Kidney glomerular epithelial cell (primary cell): ENCODE data around the gene ACAD9.
"Not testable (repeated sequence)": the region's sequence is repeated elsewhere in the genome, so short reads cannot be mapped to it uniquely, and the experiment has no call there.

ENCODE experiments used
- DNase-seq: peaks from one replicate; lab custom pipeline; 2025; lab: John Stamatoyannopoulos, UW

Gene ACAD9

DNA sequence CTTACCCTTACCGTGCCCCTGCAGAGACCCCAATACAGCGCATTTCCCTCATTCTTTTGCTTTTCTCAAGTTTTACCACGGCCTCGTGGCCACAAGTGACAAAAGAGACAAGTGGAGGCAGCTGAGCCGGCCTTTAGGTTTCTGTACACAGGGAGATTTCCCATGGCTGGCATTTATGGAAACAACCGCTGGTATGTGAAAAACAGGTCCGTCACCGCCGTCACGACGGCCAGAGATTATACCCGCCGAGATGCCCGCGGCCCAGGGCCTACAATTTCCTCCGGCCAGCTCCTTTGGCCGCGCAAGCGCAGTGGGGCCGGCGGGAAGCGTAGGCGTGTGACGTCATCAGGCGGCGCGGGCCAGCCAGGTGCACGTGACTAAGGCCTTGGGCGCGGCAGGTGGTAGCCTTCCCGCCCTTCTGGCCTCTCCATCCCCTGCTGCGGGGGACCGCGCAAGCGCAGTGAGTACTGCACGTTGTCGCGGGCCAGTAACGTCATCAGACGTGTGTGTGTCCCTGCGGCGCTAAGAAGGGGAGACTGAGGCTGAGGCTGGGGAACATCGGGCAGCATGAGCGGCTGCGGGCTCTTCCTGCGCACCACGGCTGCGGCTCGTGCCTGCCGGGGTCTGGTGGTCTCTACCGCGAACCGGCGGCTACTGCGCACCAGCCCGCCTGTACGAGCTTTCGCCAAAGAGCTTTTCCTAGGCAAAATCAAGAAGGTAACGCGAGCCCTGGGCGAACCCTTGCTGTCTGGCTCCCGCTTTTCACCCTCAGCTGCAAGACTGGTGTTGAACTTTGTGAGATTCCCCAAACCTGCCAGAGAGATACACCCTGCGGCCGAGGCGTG, at the start of gene ACAD9:
ACAD9 (plus strand) TSS at position 496 of the 845 bp plus-strand sequence; CDS start at position 568, 72 bp downstream.
- peak; percentile 95 for DNase-seq

DNA sequence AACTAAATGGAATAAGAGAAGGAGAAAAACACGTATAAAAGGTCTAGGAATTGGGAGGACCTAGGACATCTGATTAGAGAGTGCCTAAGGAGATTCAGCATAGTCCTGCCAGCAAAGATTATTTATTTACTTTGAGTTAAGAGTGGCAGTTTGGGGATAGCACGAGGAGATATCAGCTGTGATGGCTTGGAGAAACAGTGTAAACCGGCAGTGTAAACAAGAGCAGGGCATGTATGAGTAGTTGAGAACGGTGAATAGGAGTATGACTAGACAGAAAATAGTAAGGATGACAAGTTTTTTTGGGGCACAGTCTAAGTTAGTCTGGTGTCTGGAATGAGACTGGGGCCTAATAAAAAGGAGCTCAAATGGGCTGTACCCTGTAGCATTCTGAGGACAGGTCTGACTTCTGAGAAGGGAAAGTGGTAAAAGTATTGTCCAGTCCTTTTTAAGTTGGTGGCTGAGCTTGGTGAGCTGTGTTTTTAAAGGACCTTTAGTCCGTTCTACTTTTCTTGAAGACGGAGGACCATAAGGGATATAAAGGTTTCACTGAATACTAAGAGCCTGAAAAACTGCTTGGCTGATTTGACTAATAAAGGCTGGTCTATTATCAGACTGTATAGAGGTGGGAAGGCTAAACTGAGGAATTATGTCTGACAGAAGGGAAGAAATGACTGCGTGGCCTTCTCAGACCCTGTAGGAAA, 49.3 kb upstream of the ACAD9 start:
- not testable (repeated sequence) for DNase-seq

DNA sequence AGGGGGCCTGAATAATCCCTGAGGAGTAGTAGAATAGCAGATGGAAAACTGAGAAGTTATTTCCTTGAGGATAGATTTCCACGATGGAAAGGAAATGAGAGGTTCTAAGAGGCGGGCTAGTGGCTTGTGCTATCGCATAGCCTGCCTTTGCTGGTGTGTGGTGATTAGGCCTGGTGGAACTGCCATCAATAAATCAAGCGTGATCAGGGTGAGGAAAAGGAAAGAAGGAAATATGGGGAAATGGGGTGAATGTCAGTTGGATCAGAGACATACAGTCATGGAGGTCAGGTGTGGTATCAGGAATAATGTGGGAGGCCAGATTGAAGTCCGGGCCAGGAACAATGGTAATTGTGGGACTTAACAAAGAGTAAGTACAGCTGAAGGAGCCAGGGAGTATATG, 48.7 kb upstream of the ACAD9 start:
- DNase-seq, result not testable (repeated sequence)

DNA sequence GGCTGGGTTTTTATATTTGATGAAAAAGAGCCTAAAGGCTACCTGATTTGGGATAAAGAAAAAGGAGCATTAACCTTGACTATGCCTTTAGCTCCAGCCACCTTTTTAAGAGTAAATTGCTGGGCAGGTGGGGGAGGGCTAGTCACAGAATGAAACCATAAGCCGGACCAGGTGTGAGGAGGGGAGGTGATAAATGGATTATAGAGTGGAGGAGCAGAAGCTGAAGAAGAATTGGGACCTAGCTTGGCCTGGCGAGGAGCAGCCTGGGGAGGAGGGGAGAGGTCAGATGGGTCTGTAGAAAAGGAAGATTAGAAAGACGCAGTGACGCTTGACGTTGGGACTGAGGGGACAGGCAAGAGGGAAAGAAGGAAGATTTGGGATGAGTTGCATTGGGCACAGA, 46.4 kb upstream of the ACAD9 start:
- not testable (repeated sequence) for DNase-seq

DNA sequence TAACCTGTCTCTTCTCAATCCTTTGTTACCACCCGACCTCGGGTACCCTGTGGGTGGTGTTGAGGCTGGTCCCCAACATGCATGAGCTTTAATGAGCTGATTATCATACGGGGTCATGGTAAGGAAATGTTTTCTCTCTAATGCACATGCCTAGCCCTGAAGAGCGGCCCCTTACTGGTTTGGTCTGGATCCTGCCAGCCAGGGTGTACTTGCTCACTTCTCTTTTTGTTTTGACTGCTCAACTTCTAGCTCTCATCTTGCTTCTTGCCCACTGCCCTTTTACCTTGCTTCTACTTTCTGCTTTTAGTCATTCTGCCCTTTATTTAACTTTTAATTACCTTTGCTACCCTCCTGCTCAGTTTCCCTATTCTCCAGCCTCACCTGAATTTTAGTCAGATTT, 44.3 kb upstream of the ACAD9 start:
- no peak for DNase-seq

DNA sequence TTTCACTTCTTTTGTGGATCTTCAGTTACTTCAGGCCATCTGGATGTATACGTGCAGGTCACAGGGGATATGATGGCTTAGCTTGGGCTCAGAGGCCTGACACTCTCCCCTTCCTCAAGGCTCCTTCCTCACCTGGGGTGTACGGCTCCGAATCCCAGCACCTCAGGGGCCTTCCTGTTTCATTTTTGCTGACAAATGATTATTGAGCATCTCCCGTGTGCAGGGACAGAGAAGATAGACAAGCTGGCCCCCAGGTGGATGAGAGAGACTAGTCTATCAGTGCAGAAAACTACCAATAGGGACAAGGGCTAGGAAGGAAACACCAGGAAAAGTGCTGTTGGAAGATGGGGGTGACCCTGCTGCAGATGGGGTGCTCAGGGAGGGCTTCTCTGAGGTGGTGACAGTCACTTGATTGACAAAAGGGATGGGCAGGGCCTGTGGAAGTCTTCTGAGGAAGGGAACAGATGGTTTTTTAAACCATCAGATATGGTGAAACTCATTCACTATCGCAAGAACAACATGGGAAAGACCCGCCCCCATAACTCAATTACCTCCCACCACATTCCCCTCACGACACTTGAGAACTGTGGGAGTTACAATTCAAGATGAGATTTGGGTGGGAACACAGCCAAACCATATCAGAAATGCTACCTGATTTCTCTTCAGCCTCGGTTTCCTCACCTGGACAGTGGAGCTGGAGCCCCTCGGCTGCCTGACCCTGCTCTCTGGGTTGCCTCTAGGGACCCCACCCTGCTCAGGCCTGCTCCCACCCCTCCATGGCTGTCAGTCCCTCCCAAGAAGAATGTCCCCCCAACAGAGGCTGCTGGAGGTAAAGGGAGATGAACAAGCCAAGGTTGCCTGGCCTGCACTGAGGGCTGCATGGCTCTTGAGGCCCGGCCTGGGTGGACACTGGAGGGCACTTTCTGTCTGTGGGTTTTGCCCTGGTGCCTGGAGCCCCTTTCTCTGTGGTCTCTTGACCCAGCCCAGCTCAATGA, 37.2 kb upstream of the ACAD9 start:
- DNase-seq, result no peak

DNA sequence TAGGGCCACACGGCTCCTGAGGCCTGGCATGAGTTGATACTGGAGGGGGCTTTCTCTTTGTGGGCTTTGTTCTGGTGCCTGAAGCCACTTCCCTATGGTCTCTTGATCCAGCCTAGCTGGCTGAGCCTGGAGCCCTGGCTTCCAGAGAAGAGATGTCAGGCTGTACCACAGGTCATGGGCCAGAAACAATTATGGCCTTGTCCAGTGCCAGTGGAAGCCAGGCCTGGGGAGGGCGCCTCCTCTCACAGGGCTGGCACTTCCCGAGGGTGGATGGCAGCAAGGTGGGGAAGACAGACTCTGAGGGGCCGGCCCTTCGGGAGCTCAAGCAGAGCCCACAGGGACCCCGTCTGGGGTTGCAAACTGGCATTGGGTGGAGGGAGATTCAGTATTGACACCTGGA, 34.9 kb upstream of the ACAD9 start:
- no peak for DNase-seq

DNA sequence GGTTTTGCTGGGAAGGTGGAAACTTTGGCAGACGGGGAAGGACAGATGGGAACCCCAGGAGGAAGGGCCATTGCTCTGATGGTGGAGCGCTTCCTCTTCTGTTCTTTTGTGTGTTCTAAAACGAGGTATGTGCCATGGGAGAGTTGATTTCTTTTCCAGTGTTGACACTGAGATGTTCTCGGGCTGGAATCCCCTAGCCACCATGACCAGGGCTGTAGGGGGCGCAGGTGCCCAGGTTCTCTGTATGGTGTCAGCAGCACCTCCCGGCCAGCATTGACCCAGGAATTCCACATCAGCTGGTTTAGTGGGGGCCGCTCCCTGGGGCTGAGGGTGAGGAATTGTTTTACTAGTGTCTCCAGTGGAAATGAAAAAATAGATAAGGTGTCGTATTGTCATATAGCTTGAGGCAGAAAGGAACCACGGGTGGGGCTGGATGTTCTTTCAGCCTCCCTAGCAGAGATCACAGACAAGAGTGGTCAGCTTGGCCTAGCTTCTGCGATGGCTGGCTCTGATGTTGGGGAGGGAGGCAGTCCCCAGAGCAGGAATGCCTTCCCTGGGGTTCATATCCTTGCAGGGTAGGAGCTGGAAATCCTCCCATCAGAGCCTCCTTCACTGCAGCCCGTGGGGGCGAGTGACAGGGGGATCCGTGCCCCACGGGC, 34.2 kb upstream of the ACAD9 start:
- no peak for DNase-seq

DNA sequence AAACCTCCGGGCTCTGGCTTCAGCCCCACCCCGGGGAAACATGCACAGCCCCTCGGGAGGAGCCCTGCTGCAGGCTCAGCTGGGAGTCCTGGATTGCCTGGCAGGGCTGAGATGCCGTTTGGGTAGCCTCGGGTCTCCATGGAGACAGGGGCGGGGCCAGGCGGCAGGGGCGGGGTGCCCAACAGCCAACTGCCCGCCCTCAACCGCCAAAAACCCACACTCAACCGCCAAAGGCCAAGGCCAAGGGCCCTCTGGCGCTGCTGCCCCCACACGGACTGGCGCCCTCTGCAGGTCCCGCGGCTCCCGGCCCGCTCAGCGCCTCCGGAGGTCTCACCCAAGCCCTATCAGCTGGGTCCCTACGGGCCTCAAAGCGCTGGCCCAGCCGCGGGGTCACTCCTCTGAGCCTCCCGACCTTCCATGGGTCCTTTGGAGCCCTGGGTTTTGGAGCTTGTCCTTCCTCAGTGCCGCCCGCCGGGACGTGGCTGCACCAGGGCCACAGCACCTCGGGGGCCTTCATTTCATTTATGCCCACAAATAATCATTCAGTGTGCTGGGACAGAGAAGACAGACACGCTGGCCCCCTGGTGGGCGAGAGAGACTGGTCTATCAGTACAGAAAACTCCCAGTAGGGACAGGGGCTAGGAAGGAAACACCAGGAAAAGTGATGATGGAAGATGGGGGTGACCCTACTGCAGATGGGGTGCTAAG, 33.5 kb upstream of the ACAD9 start:
- peak; percentile 13 for DNase-seq

DNA sequence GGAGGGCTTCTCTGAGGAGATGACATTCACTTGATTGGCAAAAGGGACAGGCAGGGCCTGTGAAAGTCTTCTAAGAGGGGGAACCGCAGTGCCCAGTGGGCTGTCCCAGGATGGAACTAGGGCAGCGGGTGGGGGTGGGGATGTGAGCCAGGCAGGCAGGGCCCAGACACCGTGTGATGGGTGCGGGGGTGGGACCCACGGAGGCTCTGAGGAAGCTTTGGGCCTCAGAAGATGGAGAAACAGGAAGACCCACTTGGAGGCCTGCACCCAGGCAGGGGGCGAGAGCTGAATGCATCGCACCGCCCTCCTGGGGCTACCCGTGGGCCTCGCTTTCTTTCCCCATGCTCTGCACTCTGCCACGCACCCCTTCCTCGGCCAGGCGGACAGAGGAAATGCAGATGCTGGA, 32.9 kb upstream of the ACAD9 start:
- DNase-seq, result no peak

DNA sequence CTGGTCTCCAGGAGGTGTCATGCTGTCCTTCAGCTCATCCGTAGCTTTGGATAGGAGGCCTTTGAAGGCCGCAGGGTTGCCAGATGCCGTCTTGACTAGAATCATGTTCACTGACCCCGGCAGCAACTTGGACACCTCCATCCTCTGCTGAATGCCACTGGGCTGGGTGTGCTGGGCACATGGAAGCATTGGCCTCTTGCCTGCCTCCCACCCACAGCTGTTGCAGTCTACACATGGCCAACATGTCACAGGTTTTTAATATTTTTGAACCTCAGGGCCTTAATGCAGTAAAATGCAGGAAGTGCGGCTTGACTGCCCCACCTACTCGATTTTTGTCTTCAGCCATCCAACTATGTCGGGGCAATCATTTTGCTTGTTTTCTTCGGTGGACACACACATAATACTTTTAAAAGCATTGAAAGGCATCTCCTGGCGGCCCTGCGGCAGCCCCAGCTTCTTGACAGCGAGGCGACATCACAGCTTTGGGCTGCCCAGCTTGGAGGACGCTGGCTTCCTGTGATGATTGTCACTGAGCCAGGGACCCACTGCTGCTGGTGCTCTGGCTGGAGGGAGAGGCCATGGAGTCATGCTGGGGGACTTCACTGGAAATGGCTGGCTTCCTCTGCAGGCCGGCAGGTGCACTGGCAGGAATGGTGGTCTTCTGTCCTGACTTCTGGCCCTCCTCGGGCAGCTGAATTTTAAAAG, 31.6 kb upstream of the ACAD9 start:
- no peak for DNase-seq

DNA sequence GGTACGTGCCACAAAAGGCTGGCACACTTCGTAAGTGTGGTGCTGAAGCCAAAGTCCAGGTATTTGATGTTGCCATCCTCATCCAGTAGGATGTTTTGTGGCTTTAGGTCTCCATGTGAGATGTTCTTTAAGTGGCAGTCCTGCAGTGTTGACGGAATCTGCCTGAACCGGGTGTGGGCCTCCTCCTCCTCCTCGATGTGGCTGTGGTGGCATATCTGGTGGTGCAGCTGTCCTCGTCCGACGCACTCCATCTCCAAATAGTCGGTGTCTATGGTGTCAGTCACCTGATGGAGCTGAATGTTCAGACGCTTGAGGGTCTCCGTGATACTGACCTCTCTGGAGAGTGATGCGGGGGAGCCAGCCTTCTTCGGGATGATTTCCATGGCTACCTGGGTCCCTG, 30.5 kb upstream of the ACAD9 start:
- no peak for DNase-seq

DNA sequence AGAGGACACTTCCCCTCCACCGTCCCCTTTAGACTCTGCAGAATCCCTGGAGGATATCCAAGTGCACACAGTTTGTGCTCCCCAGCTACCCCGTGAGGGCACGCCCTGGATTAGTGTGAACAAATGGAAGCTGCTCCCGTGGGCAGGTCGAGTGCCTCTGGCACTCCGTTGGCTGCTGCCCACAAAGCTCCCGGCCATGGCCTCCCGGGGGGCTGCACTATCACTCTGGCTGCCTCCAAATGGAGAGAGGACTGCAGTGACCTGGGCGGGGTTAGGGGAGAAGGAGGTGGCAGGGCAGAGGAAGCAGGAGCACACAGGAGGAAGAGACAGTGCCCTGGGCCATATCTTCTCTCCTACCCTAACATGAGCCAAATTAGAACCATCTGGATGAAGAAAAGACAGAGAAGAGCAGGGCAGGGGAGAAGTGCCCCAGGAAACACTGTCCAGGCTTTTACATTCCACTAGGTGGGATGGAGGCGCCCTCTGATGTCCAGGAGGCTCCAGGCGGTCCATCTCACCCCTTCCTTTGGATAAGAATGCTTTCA, 29.4 kb upstream of the ACAD9 start:
- no peak for DNase-seq

DNA sequence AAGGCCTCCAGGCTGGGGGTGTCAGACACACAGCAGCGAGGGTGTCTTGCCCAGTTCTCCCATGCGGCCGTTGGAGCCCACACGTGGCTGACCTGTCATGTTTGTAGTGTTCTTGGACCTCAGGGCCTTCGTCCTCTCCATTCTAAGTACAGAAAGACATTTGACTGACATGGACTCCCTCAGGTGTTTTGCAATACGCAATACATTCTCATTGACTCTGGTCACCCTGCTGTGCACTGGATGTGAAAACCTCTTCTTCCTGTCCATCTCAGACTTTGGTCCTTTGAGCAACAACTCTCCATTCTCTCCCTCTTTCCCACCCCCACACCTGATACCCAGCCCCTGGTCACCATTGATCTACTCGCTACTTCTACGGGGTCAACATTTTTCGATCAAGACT, 28.9 kb upstream of the ACAD9 start:
- DNase-seq, result no peak

DNA sequence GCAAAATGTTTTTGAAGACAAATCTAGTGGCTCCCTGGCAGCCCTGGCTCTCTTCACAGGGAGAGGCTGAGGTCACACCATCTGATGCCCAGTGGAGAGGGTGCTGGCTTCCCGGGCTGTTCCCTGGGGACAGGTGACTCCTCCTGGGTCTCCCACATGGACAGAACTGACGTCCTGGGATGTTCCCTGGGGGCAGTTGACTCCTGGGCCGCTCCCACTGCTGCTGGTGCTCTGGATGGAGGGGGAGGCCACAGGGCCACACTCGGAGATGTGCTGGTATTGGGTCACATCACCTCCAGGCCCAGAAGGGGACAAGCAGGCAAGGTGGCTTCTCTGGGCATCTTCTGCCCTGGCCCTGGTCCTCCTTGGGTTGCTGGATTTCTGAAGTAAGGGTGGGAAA, 27.8 kb upstream of the ACAD9 start:
- no peak for DNase-seq

DNA sequence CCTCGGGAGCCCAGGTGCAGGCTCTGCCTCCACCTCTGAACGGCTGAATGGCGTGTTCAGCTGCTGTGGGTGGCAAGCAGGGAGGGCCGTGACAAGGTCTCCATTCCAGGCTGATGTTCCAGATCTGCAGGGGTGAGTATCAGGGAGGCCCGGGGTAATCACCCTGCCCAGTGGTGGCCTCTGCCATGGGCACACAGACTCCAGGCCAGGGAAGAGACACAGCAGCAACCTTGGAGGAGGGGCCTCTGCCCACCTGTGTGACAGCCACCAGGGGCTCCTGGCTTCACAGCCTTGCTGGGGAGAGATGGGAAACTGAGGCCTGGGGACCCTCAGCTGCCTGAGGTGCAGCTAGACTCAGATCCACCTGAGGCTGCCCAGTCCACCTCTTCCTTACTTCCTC, 25.6 kb upstream of the ACAD9 start:
- DNase-seq, result no peak

DNA sequence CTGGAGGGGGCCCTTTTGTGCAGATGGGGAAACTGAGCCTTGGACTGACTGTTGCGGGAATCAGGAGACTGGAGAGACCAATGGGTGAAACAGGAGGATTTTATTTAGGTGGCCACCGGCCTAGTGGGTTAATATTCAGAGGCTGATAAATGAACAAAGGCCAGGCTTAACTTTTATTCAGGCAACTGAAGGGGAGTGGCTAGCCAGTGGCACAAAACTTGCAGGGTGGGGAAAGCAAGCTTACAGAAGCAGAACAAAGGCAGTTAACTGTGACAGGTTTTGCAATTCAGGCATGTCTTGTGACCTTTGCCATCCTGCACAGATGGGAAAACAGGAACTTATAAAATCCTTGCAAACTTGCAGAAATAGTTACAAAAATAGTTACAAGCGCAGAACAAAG, 24.9 kb upstream of the ACAD9 start:
- DNase-seq, result no peak

DNA sequence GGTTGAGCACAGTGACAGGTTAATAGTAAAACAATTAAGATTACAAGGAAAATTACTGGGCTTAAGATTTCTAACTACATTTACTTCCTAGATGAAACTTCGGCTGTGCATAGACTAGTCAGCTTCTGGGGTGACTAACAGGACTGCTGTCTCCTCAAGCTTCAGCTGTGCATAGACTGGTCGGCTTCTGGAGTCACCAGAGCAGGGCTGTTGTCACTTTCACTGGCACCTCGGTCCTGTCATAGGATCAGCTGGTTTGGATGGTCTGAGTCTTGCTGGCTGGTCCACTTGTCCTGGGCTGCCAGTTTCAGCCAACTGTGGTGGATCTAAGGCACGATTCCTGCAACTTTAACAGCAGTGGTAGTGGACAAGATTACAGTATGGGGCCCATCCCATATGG, 23.9 kb upstream of the ACAD9 start:
- DNase-seq, result no peak

DNA sequence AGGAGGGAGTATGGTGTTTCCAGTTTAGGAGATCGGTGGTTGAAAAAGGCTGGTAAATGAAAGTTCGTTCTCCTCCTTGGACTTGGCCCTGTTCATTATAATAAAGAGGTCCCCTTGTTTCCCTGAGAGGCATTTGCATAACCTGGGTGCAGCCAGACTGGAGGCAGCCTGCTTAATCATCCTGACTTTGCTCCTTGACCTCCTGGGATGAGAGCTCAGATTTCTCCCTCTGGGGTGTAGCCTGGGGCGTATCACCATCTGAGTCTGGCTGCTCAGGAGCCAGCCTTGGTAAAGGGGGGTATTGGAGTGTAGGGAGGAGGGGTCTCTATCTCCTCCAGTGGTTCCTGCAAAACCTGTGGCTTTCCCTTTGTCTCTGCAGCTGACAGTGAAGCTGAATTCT, 21.3 kb upstream of the ACAD9 start:
- DNase-seq, result no peak

DNA sequence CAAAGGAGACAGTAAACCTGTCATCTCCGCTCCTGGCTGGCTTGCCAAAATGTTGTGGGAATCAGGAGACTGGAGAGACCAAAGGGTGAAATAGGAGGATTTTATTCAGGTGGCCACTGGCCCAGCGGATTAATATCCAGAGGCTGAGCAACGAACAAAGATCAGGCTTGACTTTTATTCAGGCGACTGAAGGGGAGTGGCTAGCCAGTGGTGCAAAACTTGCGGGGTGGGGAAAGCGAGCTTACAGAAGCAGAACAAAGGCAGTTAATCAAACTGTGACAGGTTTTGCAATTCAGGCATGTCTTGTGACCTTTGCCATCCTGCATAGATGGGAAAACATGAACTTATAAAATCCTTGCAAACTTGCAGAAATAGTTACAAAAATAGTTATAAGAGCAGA, 19.8 kb upstream of the ACAD9 start:
- DNase-seq, result no peak
